ENCODE measurements around the gene NUDCD3. TPM values are rescaled to one million over a fixed set of nuclear protein-coding genes. Genes with fewer than 3 reads are reported as not detected.

NUDCD3 gene
- total RNA-seq, 1 donor from 2014 or later = 71.7 TPM

DNA sequence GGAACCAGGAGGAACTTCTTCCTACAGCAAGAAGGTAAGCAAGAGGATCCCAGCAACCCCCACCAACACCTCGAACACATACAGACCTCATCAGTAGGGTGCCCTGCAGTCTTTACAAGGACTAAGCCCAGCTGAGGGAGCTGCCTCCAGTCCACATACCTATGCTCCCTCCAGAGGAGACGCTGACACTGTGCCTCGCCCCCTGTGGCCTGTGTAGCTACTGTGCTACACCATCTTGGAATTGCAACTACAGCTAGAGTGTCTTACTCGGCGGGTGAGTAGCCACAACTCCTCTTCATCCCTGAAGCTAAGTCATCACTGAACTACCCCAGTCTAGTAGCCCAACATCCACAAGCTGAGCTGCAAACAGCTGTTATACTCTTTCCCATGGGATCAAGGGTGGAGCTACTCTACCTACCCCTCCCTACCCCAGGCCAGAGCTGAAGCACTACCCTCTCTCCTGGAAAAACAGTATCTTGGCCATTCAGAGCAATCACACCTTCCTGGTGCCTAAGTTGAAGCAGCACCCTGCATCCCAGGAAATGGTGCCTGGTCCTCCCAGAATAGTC, 122.9 kb downstream of the NUDCD3 start:
- Histone ChIP-seq H3K4me3 (ENCODE audit: low read depth, low read length) (no peak overlapping the region), H3K27me3 (ENCODE audit: control insufficient read depth, insufficient read depth, low read length) (no peaks in the 10 kb centered on the region), H3K36me3 (ENCODE audit: control insufficient read depth, insufficient read depth, low read length) (no peaks in the 10 kb centered on the region)
- no peak for DNase-seq (ENCODE audit: low read depth)
- TF ChIP-seq, protein P1, sequence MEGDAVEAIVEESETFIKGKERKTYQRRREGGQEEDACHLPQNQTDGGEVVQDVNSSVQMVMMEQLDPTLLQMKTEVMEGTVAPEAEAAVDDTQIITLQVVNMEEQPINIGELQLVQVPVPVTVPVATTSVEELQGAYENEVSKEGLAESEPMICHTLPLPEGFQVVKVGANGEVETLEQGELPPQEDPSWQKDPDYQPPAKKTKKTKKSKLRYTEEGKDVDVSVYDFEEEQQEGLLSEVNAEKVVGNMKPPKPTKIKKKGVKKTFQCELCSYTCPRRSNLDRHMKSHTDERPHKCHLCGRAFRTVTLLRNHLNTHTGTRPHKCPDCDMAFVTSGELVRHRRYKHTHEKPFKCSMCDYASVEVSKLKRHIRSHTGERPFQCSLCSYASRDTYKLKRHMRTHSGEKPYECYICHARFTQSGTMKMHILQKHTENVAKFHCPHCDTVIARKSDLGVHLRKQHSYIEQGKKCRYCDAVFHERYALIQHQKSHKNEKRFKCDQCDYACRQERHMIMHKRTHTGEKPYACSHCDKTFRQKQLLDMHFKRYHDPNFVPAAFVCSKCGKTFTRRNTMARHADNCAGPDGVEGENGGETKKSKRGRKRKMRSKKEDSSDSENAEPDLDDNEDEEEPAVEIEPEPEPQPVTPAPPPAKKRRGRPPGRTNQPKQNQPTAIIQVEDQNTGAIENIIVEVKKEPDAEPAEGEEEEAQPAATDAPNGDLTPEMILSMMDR (IDR thresholded peaks at IDR 0.05; ENCODE audit: insufficient read depth, low read length, poor library complexity, severe bottlenecking) = no peak

DNA sequence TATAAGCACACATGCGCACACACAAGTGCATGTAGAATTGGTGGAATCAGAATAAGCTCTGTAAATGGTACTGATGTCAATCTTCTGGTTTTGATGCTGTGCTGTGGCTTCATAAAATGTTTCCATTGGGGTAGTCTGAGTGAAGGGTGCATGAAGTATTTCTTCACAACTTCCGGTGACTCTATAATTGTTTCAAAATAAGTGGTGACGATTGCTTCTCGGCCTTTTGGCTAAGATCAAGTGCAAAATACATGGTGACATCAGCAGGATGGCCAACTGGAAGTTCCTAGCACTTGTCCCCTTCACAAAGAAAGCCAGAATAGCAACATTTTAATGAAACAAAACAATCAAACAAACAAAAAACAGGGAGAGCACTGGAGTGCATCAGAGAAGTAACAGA, 123.5 kb downstream of the NUDCD3 start:
- TF ChIP-seq, protein P1 (IDR thresholded peaks at IDR 0.05; ENCODE audit: insufficient read depth, low read length, poor library complexity, severe bottlenecking) = no peak
- no peak for DNase-seq (ENCODE audit: low read depth)
- Histone ChIP-seq H3K36me3 (ENCODE audit: control insufficient read depth, insufficient read depth, low read length) (no peaks in the 10 kb centered on the region), H3K4me3 (ENCODE audit: low read depth, low read length) (no peak overlapping the region), H3K27me3 (ENCODE audit: control insufficient read depth, insufficient read depth, low read length) (no peaks in the 10 kb centered on the region)

DNA sequence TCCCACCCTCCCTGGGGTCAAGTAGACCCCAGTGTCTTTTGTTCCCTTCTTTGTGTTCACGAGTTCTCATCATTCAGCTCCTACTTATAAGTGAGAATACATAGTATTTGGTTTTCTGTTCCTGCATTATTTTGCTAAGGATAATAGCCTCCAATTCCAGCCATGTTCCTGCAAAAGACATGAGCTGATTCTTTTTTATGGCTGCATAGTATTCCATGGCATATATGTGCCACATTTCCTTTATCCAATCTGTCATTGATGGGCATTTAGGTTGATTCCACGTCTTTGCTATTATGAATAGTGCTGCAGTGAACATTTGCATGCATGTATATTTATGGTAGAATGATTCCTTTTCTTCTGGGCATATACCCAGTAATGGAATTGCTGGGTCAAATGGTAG, 136.8 kb downstream of the NUDCD3 start:
- H3K4me3 ChIP-seq (ENCODE audit: low read depth, low read length) = no peak overlapping the region
- DNase-seq (ENCODE audit: low read depth) = no peak
- H3K27me3 ChIP-seq (ENCODE audit: control insufficient read depth, insufficient read depth, low read length) = no peaks in the 10 kb centered on the region
- no peaks in the 10 kb centered on the region for H3K36me3 ChIP-seq (ENCODE audit: control insufficient read depth, insufficient read depth, low read length)
- TF ChIP-seq, protein P1 (IDR thresholded peaks at IDR 0.05; ENCODE audit: insufficient read depth, low read length, poor library complexity, severe bottlenecking) = no peak

DNA sequence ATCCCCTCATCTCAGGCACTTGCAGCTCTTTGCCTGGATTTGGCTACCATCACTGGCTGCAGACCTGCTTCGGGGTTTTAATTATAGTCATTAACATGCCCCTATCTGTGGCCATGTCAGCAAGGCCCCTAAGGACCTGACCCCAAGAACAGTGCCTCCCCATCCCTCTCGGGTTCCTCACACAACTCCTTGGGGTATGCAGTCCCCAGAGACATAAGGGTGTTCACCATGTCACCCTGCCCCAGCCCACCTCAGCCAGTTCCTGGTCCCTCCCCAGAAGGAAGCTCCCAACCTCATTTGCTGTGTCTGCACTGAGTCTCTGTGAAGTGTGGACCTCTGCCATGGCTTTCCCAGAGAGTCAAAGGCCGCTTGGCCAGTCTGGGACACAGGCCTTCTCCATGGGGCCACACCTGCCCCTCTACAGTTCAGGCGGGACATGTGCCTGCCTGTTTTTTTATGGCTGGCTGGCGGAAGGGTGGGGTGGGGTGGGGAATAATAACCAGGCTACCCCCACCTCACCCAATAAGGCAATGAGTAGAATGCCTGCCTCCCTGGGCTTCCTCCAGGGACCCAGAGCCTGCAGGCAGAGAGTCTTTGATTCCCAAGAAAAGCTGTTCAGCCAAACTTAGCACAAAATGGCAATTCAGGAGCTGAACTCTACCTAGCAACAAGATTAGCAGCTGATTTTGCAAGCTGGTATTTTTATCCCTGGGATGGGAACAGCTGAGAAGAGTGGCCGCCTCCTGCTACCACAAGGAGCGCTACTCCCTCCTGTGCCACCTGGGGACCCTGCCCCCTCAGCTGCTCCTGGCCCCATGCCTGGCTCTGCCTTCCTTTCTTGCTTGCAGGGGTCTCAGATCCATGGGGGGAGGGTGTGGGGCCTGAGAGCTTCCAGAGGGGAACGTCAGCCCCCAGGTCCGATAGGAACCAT, 141.3 kb downstream of the NUDCD3 start:
- Histone ChIP-seq H3K36me3 (ENCODE audit: control insufficient read depth, insufficient read depth, low read length) (no peaks in the 10 kb centered on the region), H3K4me3 (ENCODE audit: low read depth, low read length) (no peak overlapping the region), H3K27me3 (ENCODE audit: control insufficient read depth, insufficient read depth, low read length) (no peaks in the 10 kb centered on the region)
- TF ChIP-seq, protein P1 (IDR thresholded peaks at IDR 0.05; ENCODE audit: insufficient read depth, low read length, poor library complexity, severe bottlenecking) = no peak
- no peak for DNase-seq (ENCODE audit: low read depth)

DNA sequence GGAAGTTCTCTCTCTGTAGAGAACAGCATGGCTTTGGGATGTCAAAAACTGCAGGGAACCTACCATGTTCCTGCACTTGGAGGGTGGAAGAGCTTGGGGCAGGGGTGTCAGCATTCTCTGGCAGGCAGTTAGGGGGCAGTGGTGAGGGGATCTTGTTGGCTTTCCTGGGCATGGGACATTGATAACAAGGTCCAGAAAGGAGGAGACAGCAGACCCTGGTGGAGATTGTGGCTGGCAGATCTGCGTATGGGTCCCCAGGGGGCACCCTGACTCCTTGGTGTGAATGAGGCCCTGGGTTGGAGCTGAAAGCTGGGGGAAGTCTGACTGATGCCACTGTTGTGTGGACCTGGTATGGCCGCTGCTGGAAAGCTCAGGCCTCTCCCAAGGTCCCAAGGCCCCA, 142.2 kb downstream of the NUDCD3 start:
- TF ChIP-seq, protein P1 (IDR thresholded peaks at IDR 0.05; ENCODE audit: insufficient read depth, low read length, poor library complexity, severe bottlenecking) = peak; percentile 50
- H3K27me3 ChIP-seq (ENCODE audit: control insufficient read depth, insufficient read depth, low read length) = no peaks in the 10 kb centered on the region
- no peak overlapping the region for H3K4me3 ChIP-seq (ENCODE audit: low read depth, low read length)
- DNase-seq (ENCODE audit: low read depth) = no peak
- H3K36me3 ChIP-seq (ENCODE audit: control insufficient read depth, insufficient read depth, low read length) = no peaks in the 10 kb centered on the region
